MV-4-11 (cell line): ENCODE results near the gene MMP14.
"Not testable (repeated sequence)": the region's sequence is repeated elsewhere in the genome, so short reads cannot be mapped to it uniquely, and the experiment has no call there.

Experiments
- DNase-seq: peaks from one replicate; lab custom pipeline; 2025; lab: John Stamatoyannopoulos, UW

The MMP14 gene

GRCh38 chr14:22836301-22837113, at the start of gene MMP14:
TSS of gene MMP14 (plus strand) at chr14:22836585. CDS start at chr14:22836818, 233 bp downstream.
- peak; percentile 74 for DNase-seq

GRCh38 chr14:22786685-22787084, 49.7 kb upstream of the MMP14 start:
- DNase-seq, result no peak

- peak; percentile 23 for DNase-seq
Observed at GRCh38 chr14:22791301-22791700, 45.1 kb upstream of the MMP14 start.

GRCh38 chr14:22792158-22792557, 44.2 kb upstream of the MMP14 start:
- DNase-seq, result no peak

- not testable (repeated sequence) for DNase-seq
Observed at GRCh38 chr14:22793550-22793949, 42.8 kb upstream of the MMP14 start.

- DNase-seq, result no peak
Observed at GRCh38 chr14:22793976-22794375, 42.4 kb upstream of the MMP14 start.

- DNase-seq, result no peak
Observed at GRCh38 chr14:22794551-22794951, 41.8 kb upstream of the MMP14 start.

- DNase-seq, result no peak
Observed at GRCh38 chr14:22796087-22796707, 40.2 kb upstream of the MMP14 start.

- DNase-seq, result no peak
Observed at GRCh38 chr14:22797017-22797917, 39.1 kb upstream of the MMP14 start.

GRCh38 chr14:22798528-22798927, 37.9 kb upstream of the MMP14 start:
- peak; percentile 72 for DNase-seq

GRCh38 chr14:22800346-22800745, 36.0 kb upstream of the MMP14 start:
- DNase-seq, result peak; percentile 50

- DNase-seq, result no peak
Observed at GRCh38 chr14:22801716-22802115, 34.7 kb upstream of the MMP14 start.

GRCh38 chr14:22802860-22803686, 33.3 kb upstream of the MMP14 start:
- DNase-seq, result no peak

GRCh38 chr14:22803687-22803974, 32.8 kb upstream of the MMP14 start:
- DNase-seq, result no peak

GRCh38 chr14:22805235-22805634, 31.1 kb upstream of the MMP14 start:
- DNase-seq, result not testable (repeated sequence)

- no peak for DNase-seq
Observed at GRCh38 chr14:22807432-22808087, 28.8 kb upstream of the MMP14 start.

- DNase-seq, result no peak
Observed at GRCh38 chr14:22808388-22809209, 27.8 kb upstream of the MMP14 start.

GRCh38 chr14:22811722-22812121, 24.7 kb upstream of the MMP14 start:
- DNase-seq, result peak; percentile 63

GRCh38 chr14:22812744-22813143, 23.6 kb upstream of the MMP14 start:
- no peak for DNase-seq

- DNase-seq, result no peak
Observed at GRCh38 chr14:22813145-22813544, 23.2 kb upstream of the MMP14 start.
